WTC11 (cell line): ENCODE data around the gene SETD1A.

Source experiments
- EMX1 ChIP-seq: fragments of 250-450 bp; sonication (Bioruptor Pico); IDR thresholded peaks from 2 replicates; pipeline ENCODE4 v1.8.0; 2021; ENCODE audit warnings: mild to moderate bottlenecking
- ESRRA ChIP-seq: sonication (generic); formaldehyde crosslinking; IDR thresholded peaks from 2 replicates; pipeline ENCODE4 v1.8.1; 2022; ENCODE audit warnings: mild to moderate bottlenecking, missing genetic modification reagents, borderline replicate concordance
- NR2C2 ChIP-seq: sonication (generic); formaldehyde crosslinking; IDR thresholded peaks from 2 replicates; pipeline ENCODE4 v1.8.0; 2022; ENCODE audit warnings: mild to moderate bottlenecking, missing genetic modification reagents
- TP53 ChIP-seq: sonication (generic); formaldehyde crosslinking; IDR thresholded peaks from 2 replicates; pipeline ENCODE4 v1.8.1; 2023; ENCODE audit warnings: mild to moderate bottlenecking, missing genetic modification reagents
- TF ChIP-seq, protein P1 (sequence below): fragments of 200-600 bp; IDR thresholded peaks from 2 replicates; pipeline ENCODE4 v1.8.0; 2022; ENCODE audit warnings: antibody characterized with exemption

DNA sequence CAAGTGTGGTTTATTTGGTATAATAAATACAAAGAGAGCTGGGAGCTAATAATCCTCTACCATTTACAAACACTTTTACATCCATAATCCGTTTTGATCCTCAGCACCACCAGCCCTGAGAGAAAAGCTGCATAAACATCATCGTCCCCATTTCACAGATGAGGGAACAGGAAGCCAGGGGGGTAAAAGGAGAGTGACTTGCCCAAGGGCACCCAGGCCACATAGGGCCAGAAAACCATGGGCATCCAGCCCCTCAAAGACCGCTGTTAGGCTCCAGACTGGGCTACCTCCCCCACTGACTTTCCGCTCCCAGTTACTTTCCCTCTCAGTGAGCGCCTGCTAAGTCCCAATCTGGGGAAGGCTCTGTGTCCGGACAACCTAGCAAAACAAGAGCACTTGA lies 46.2 kb downstream of the SETD1A start:
- TF ChIP-seq ESRRA (CRISPR knock-in tag) (no peak), NR2C2 (CRISPR knock-in tag) (no peak), TP53 (CRISPR knock-in tag) (no peak), EMX1 (no peak)
- TF ChIP-seq, protein P1, sequence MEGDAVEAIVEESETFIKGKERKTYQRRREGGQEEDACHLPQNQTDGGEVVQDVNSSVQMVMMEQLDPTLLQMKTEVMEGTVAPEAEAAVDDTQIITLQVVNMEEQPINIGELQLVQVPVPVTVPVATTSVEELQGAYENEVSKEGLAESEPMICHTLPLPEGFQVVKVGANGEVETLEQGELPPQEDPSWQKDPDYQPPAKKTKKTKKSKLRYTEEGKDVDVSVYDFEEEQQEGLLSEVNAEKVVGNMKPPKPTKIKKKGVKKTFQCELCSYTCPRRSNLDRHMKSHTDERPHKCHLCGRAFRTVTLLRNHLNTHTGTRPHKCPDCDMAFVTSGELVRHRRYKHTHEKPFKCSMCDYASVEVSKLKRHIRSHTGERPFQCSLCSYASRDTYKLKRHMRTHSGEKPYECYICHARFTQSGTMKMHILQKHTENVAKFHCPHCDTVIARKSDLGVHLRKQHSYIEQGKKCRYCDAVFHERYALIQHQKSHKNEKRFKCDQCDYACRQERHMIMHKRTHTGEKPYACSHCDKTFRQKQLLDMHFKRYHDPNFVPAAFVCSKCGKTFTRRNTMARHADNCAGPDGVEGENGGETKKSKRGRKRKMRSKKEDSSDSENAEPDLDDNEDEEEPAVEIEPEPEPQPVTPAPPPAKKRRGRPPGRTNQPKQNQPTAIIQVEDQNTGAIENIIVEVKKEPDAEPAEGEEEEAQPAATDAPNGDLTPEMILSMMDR: no peak
